Nephron (organoid): Measurements from ENCODE around the gene BMPER.

Experiments used
- H3K27ac Mint-ChIP-seq, 3 experiments: 2 replicates each; pipeline ENCODE4 v1.8.0; 2020; ENCODE audit warnings: mixed read lengths in 3 of 3, mild to moderate bottlenecking in 2 of 3, moderate library complexity in 1 of 3
- H3K27me3 Mint-ChIP-seq: 2 replicates; pipeline ENCODE4 v1.8.0; 2021; ENCODE audit warnings: low read depth, mild to moderate bottlenecking, moderate library complexity, mixed read lengths
- H3K36me3 Mint-ChIP-seq: 2 replicates; pipeline ENCODE4 v1.8.0; 2020; ENCODE audit warnings: low read depth, mixed read lengths
- H3K4me1 Mint-ChIP-seq: 2 replicates; pipeline ENCODE4 v1.8.0; 2020; ENCODE audit warnings: mixed read lengths
- H3K4me3 Mint-ChIP-seq, 3 experiments: 2 replicates each; pipeline ENCODE4 v1.8.0; 2020; ENCODE audit warnings: mild to moderate bottlenecking in 3 of 3, mixed read lengths in 3 of 3, moderate library complexity in 2 of 3
- H3K9me3 Mint-ChIP-seq: 2 replicates; pipeline ENCODE4 v1.8.0; 2020; ENCODE audit warnings: mixed read lengths
- TF ChIP-seq, protein P1 (sequence below), 3 experiments: fragments of 200-600 bp; sonication (generic); IDR thresholded peaks; one replicate each; pipeline ENCODE4 v1.5.0; 2021; ENCODE audit warnings: antibody characterized with exemption in 3 of 3; ENCODE audit not compliant: unreplicated experiment in 3 of 3

Gene BMPER

DNA sequence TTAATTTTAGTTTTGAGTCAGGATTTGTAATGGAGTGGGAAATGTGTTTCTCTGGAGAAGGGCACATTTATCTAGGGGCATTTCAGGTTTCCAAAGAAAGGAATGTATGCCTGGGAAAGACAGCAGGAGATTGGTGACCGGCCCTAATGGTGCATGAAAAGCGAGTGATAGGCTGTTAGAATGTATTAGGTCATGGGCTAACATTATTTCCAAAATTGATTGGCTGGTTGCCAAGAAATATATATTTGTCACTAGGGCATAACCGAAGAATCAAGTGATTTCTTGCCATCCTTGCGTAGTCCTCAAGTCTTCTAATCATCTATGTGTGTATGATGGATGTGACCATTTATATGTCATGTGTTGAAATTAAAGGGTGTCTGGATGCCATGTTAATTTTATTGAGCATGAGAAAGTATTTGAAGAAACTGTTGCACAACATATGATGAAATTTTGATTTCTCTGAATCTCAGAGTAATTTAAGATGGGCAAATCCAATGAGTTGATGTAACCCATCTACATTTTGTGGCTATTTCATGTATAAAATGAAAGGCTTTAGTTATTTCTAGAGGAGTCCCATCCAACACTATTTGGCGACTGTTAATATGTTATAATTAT, 248.4 kb downstream of the BMPER start:
- Mint-ChIP-seq H3K27ac (no peak overlapping the region), H3K36me3 (no peaks in the 10 kb centered on the region), H3K27me3 (no peaks in the 10 kb centered on the region), H3K4me3 (no peak overlapping the region), H3K4me1 (peaks cover 28% of the 10 kb centered on the region), H3K9me3 (no peaks in the 10 kb centered on the region)
- TF ChIP-seq, protein P1, sequence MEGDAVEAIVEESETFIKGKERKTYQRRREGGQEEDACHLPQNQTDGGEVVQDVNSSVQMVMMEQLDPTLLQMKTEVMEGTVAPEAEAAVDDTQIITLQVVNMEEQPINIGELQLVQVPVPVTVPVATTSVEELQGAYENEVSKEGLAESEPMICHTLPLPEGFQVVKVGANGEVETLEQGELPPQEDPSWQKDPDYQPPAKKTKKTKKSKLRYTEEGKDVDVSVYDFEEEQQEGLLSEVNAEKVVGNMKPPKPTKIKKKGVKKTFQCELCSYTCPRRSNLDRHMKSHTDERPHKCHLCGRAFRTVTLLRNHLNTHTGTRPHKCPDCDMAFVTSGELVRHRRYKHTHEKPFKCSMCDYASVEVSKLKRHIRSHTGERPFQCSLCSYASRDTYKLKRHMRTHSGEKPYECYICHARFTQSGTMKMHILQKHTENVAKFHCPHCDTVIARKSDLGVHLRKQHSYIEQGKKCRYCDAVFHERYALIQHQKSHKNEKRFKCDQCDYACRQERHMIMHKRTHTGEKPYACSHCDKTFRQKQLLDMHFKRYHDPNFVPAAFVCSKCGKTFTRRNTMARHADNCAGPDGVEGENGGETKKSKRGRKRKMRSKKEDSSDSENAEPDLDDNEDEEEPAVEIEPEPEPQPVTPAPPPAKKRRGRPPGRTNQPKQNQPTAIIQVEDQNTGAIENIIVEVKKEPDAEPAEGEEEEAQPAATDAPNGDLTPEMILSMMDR (IDR thresholded peaks at IDR 0.05; ENCODE audit: unreplicated experiment in 3 of 3) = no peak

DNA sequence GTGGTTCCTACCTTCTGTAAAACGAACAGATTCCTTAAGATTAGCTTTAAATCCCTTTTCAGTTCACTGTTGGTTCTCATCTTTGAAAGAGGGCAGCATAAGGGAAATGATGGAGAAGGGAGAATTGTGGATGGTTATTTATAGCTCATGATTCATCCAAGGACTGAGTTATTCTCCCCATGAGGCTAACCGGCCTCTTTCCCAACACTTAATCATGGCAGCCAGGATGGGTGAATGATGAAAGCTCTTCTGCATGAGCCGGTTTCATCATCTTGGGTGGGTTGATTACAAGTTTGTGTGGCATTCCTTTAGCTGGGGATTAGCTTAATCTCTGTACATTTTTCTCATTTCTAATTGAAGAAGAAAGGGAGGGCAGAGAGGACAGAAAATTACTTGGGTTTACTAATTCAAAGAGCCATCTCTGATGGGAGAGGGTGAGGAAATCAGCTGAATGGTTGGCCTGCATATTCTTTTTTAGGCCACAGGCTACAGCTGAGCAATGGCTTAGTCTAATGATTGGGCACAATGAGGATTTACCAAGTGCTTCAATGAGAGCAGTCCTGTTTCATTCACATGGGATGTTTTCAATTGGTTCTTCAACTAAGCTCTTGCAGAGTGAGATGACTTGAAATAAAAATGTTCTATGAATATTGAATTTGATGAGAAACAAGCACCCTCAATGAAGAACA, 250.0 kb downstream of the BMPER start:
- Mint-ChIP-seq H3K27ac (no peak overlapping the region), H3K4me3 (no peak overlapping the region), H3K4me1 (peaks cover 30% of the 10 kb centered on the region), H3K9me3 (no peaks in the 10 kb centered on the region), H3K36me3 (no peaks in the 10 kb centered on the region), H3K27me3 (no peaks in the 10 kb centered on the region)
- TF ChIP-seq, protein P1 (IDR thresholded peaks at IDR 0.05; ENCODE audit: unreplicated experiment in 3 of 3) = no peak

DNA sequence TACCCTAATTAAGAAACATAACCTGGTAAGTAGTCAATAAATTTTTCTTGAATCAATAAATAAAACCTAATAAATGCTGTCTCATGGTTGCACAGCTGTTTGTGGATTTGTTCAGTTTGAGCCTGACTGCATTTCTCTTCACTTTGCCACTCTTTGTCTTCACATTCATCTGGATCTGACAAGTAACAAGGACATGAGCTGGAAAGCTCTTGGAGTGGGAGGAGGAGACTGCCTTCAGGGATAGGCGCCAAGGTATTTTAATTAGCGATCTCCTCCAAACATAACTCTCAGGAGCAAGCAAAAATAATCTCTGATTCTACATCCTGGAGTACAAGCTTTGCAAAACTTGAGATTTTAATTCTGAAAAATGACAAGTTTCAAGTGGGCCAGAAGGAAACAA, 251.0 kb downstream of the BMPER start:
- Mint-ChIP-seq H3K9me3 (no peaks in the 10 kb centered on the region), H3K27me3 (no peaks in the 10 kb centered on the region), H3K4me3 (no peak overlapping the region), H3K36me3 (no peaks in the 10 kb centered on the region), H3K27ac (peak overlapping the region in 2 of 3 experiments; percentile 26 to 64), H3K4me1 (peaks cover 30% of the 10 kb centered on the region)
- TF ChIP-seq, protein P1 (IDR thresholded peaks at IDR 0.05; ENCODE audit: unreplicated experiment in 3 of 3) = no peak

DNA sequence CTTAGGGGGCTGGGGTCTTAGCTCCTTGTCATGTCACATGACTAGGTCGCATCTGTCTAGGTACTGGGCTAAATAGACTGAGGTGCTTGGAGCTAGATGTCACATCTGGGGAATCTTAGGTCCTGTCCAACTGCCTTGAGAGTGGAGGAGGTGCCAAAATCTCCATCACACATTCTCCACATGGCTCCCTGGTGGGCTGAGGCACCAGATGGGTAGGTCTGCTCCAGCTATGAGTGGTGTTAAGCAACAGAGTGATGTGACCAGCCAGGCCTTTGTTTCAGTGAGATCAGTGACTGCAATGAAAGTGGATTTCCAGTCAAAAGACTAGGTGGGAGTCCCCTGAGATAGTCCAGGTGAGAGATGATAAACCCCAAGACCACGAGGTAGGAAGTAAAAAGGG, 251.8 kb downstream of the BMPER start:
- H3K9me3 Mint-ChIP-seq = no peaks in the 10 kb centered on the region
- TF ChIP-seq, protein P1 (IDR thresholded peaks at IDR 0.05; ENCODE audit: unreplicated experiment in 3 of 3) = no peak
- H3K4me3 Mint-ChIP-seq = no peak overlapping the region
- no peaks in the 10 kb centered on the region for H3K36me3 Mint-ChIP-seq
- H3K4me1 Mint-ChIP-seq = peaks cover 30% of the 10 kb centered on the region
- peak overlapping the region in 1 of 3 experiments; percentile 64 for H3K27ac Mint-ChIP-seq
- H3K27me3 Mint-ChIP-seq = peaks cover 1% of the 10 kb centered on the region

DNA sequence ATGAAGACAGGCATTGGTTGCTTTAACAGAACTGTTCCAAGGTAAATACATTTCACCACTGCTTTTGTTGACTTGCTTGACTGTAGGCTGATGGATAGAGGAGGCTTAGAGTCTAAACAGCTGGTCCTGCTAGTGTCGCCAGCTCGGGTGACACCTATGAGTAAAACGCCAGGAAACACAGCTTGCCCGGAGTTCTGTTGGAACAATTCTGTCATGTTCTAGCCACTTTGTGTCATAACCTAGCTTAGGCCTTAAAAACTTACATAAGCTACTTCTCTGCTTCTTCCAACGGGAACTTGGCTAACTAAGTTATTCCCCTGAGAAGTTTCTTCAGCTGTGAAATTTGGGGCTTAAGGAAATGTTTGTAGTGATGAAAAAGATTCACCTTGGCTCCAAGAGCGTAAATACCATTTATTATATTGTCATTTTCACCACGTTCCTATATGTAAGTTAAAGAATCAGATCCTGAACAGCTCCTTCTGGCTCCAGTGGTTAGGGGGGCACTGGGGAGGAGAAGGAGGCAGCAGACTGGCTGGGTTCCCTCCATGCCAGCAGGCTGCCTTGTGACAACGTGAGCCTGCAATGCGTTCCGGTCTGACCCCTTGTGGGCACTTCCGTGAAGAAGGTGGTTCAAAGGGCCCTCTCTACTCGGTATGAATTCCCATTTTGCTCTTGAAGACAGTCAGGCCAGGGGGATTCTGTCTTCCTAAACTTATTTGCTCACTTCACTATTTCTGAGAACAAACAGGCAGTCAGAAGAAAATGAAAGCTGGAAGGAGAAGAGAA, 253.2 kb downstream of the BMPER start:
- H3K9me3 Mint-ChIP-seq = no peaks in the 10 kb centered on the region
- TF ChIP-seq, protein P1 (IDR thresholded peaks at IDR 0.05; ENCODE audit: unreplicated experiment in 3 of 3) = no peak
- H3K4me3 Mint-ChIP-seq = no peak overlapping the region
- H3K27me3 Mint-ChIP-seq = peaks cover 5% of the 10 kb centered on the region
- H3K4me1 Mint-ChIP-seq = peaks cover 30% of the 10 kb centered on the region
- H3K27ac Mint-ChIP-seq = peak overlapping the region in 2 of 3 experiments; percentile 25 to 51
- H3K36me3 Mint-ChIP-seq = no peaks in the 10 kb centered on the region
